Fibroblast of mammary gland (primary cell): ENCODE results near the gene ISM1.

Experiments used
- DNase-seq: peaks from one replicate; pipeline ENCODE4 v3.0.0-alpha.2; 2010; ENCODE audit warnings: low read depth
- H3K4me3 ChIP-seq: 2 replicates; pipeline ENCODE4 v1.5.1; 2011; ENCODE audit warnings: low read depth, mild to moderate bottlenecking, low read length, moderate library complexity; ENCODE audit not compliant: control insufficient read depth
- TF ChIP-seq, protein P1 (sequence below): conservative IDR thresholded peaks from 2 replicates; pipeline ENCODE4 v1.5.1; 2011; ENCODE audit warnings: low read depth, low read length, inconsistent platforms; ENCODE audit not compliant: control insufficient read depth, insufficient read depth

Gene ISM1

GRCh38 chr20:13338999-13339411 lies 117.9 kb downstream of the ISM1 start:
- TF ChIP-seq, protein P1, sequence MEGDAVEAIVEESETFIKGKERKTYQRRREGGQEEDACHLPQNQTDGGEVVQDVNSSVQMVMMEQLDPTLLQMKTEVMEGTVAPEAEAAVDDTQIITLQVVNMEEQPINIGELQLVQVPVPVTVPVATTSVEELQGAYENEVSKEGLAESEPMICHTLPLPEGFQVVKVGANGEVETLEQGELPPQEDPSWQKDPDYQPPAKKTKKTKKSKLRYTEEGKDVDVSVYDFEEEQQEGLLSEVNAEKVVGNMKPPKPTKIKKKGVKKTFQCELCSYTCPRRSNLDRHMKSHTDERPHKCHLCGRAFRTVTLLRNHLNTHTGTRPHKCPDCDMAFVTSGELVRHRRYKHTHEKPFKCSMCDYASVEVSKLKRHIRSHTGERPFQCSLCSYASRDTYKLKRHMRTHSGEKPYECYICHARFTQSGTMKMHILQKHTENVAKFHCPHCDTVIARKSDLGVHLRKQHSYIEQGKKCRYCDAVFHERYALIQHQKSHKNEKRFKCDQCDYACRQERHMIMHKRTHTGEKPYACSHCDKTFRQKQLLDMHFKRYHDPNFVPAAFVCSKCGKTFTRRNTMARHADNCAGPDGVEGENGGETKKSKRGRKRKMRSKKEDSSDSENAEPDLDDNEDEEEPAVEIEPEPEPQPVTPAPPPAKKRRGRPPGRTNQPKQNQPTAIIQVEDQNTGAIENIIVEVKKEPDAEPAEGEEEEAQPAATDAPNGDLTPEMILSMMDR = no peak
- no peak for DNase-seq
- no peak overlapping the region for H3K4me3 ChIP-seq

GRCh38 chr20:13340088-13340487 lies 119.0 kb downstream of the ISM1 start:
- TF ChIP-seq, protein P1 = no peak
- no peak overlapping the region for H3K4me3 ChIP-seq
- DNase-seq = peak; percentile 35

DNA sequence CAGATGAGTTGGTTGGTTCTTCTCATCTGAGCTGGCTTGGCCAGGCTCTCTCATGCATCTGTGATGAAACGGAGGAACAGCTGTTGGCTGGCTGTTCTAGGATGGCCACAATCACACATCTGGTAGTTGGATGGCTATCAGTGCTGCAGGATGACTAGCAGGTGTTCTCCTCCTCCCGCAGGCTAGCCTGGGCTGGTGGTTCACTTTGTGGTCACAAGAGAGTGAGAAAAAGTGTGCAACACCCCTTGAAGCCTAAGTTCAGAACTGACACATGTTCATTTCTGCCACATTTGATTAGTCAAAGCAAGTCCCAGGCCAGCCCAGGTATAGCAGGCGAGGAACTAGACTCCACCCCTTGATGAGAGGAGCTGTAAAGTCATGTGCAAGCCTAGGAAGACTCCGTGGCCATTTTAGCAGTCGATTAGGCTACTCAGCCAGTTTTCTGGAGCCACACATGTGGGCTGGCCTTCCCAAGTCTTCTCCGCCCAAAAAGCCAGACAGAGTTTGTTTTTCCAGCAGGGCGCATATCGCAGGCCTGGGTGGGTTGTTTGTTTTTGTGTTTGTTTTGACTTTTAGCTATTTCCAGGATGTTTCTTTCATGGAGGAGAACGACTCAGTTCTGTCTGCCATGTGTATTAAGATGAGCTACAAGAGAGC lies 120.8 kb downstream of the ISM1 start:
- H3K4me3 ChIP-seq = no peak overlapping the region
- no peak for DNase-seq
- TF ChIP-seq, protein P1 = no peak

GRCh38 chr20:13342469-13343242 lies 121.6 kb downstream of the ISM1 start:
- TF ChIP-seq, protein P1 = no peak
- no peak overlapping the region for H3K4me3 ChIP-seq
- DNase-seq = no peak

DNA sequence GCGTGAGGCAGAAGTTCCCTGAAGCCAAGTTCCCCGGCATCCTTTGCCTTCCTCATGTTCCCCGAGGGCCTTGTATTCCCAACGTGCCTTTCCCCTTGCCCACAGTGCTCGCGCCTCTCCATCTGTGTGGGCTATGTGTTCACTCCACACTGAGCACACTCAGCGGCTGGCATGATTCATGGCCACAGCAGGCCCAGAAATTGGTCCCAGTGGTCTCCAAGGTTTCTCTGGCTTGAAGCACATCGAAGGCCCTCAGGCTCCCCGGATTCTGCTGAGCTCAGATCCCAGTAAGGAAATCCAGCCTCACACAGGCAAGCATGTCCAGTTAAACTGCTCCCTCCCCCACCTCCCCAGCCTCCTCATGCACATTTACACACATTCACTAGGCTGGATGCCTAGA lies 123.6 kb downstream of the ISM1 start:
- no peak overlapping the region for H3K4me3 ChIP-seq
- no peak for DNase-seq
- TF ChIP-seq, protein P1 = no peak

GRCh38 chr20:13348311-13349234 lies 127.5 kb downstream of the ISM1 start:
- no peak for DNase-seq
- TF ChIP-seq, protein P1 = no peak
- H3K4me3 ChIP-seq = no peak overlapping the region
